ENCODE measurements around the gene TRIM7.
"Not testable (repeated sequence)": the region's sequence is repeated elsewhere in the genome, so short reads cannot be mapped to it uniquely, and the experiment has no call there.

Gene TRIM7

GRCh38 chr5:181232593-181232992 lies 27.6 kb upstream of the TRIM7 start:
- no peak for DNase-seq

GRCh38 chr5:181231432-181231831 lies 26.4 kb upstream of the TRIM7 start:
- no peak for DNase-seq

- no peak for DNase-seq
These were observed 25.6 kb upstream of the TRIM7 start for GRCh38 chr5:181230551-181230950.

GRCh38 chr5:181229996-181230395 lies 25.0 kb upstream of the TRIM7 start:
- DNase-seq = no peak

- peak; percentile 38 for DNase-seq
These were observed 19.6 kb upstream of the TRIM7 start for GRCh38 chr5:181224390-181225229.

GRCh38 chr5:181223729-181224389 lies 18.9 kb upstream of the TRIM7 start:
- no peak for DNase-seq

GRCh38 chr5:181223058-181223728 lies 18.2 kb upstream of the TRIM7 start, which contains the start of gene TRIM41:
TSS of gene TRIM41 (plus strand) at chr5:181223281. CDS start at chr5:181224000, 719 bp downstream.
- peak; percentile 97 for DNase-seq

GRCh38 chr5:181222630-181223057 lies 17.6 kb upstream of the TRIM7 start:
- DNase-seq = no peak

GRCh38 chr5:181221792-181222629 lies 17.0 kb upstream of the TRIM7 start:
- peak; percentile 99 for DNase-seq

- peak; percentile 66 for DNase-seq
These were observed 16.3 kb upstream of the TRIM7 start for GRCh38 chr5:181221105-181221791.

GRCh38 chr5:181220178-181220515 lies 15.2 kb upstream of the TRIM7 start:
- DNase-seq = no peak

GRCh38 chr5:181219262-181220177 lies 14.5 kb upstream of the TRIM7 start:
- no peak for DNase-seq

GRCh38 chr5:181218795-181219124 lies 13.8 kb upstream of the TRIM7 start:
- DNase-seq = no peak

GRCh38 chr5:181217803-181218062 lies 12.7 kb upstream of the TRIM7 start:
- DNase-seq = peak; percentile 62

- DNase-seq = peak; percentile 72
These were observed 12.3 kb upstream of the TRIM7 start for GRCh38 chr5:181217111-181217802.

- peak; percentile 52 for DNase-seq
These were observed 11.3 kb upstream of the TRIM7 start for GRCh38 chr5:181215997-181216989.

GRCh38 chr5:181214249-181214648 lies 9.3 kb upstream of the TRIM7 start:
- not testable (repeated sequence) for DNase-seq

GRCh38 chr5:181212934-181213333 lies 7.9 kb upstream of the TRIM7 start:
- DNase-seq = no peak

- no peak for DNase-seq
These were observed 7.1 kb upstream of the TRIM7 start for GRCh38 chr5:181212080-181212479.

- no peak for DNase-seq
These were observed 6.2 kb upstream of the TRIM7 start for GRCh38 chr5:181211208-181211607.

All from activated T-cell treated with anti-CD3 and anti-CD28 coated beads, Interleukin-2, amount 50 U/mL, for 1 hour (primary cell).